Measurements from ENCODE around the gene SHC1.

SHC1 gene

GRCh38 chr1:154956544-154956941 is 14.0 kb downstream of the SHC1 start:
- no peak for DNase-seq

DNA sequence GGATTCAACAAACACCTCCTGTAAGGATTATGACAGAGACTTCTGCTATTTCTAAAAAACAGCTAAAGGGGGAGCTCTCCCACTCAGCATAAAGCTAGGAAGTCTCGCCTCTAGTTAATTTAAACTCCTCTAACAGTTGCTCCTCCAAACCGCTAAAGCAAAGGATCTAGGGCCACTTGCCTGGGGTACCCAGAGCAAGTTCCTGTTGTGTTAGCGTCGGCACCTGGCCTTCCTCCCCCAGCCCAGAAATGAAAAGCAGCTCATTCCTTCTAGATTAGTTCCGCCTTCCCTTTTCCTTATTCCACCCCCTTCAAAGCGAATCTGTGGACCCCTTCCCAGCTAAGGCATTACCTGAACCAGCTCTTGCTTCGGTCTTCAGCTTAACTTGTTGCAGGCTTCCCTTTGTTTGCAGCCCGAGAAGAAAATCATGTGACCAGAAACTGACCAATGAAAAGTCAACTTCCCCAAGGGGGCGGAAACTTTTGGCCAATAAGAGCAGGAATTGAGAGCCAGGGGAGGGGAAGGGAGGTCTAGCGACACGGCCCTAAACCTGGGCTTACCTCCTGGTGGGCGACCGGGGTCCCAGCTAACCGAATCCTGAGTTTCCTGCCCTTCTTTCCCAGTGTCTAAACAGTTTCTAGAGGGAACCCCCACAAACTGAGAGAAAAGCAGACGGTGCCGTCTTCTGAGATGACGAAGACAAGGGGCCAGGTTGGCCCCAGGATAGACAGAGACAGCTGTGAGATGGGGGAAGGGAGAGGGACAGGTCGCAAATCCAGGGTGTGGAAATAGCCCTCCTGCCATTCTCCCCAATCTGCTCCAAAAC is 14.6 kb downstream of the SHC1 start, which contains the start of gene PBXIP1:
Gene PBXIP1 (minus strand): TSS at position 382 of the 826 bp plus-strand sequence. CDS start 2,378 bp downstream, outside the sequence.
- DNase-seq: peak; percentile 99

- DNase-seq: peak; percentile 92
These were observed 15.4 kb downstream of the SHC1 start for GRCh38 chr1:154955039-154955717.

- no peak for DNase-seq
These were observed 16.0 kb downstream of the SHC1 start for GRCh38 chr1:154954541-154954940.

GRCh38 chr1:154953611-154954038 is 16.9 kb downstream of the SHC1 start:
- DNase-seq: no peak

GRCh38 chr1:154952664-154953063 is 17.9 kb downstream of the SHC1 start:
- DNase-seq: no peak

DNA sequence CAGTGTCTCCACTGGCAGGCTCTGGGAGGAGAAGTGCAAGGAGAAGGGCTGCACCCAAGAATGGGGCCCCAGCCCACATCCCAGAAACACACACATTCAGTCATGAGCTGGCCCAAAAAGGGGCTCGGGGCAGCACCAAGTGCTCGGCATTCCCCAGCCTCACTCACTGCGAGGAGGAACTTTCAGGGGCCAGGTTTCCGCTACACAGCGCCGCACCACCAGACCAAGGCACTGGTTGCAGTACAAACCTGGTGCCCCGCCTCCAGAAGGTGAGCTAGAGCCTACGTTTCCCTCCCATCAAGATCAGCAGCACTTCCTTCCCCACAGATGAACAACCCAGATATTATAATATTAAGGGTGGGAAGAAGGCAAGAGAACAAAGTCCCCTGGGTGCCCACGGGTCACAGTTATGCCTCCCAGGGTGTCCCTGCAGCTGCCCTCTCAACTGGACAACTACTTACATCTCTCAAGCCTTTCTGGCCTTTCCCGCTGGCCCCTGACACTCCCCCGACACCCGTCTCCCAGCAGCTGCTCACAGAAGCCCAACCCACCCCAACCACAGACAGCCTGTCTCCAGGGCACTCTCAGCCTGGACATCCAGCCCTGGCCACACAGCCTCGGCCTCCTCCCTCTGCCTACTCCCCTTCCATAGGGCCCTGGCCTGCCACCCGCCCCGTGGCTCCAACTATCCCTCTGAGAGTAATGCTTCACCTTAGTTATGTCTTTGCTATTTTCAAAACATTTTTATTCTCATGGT is 18.5 kb downstream of the SHC1 start:
- DNase-seq: no peak

GRCh38 chr1:154948079-154948478 is 22.5 kb downstream of the SHC1 start:
- DNase-seq: no peak

GRCh38 chr1:154945962-154946850 is 24.3 kb downstream of the SHC1 start:
- DNase-seq: no peak

- DNase-seq: no peak
These were observed 25.2 kb downstream of the SHC1 start for GRCh38 chr1:154945160-154945961.

DNA sequence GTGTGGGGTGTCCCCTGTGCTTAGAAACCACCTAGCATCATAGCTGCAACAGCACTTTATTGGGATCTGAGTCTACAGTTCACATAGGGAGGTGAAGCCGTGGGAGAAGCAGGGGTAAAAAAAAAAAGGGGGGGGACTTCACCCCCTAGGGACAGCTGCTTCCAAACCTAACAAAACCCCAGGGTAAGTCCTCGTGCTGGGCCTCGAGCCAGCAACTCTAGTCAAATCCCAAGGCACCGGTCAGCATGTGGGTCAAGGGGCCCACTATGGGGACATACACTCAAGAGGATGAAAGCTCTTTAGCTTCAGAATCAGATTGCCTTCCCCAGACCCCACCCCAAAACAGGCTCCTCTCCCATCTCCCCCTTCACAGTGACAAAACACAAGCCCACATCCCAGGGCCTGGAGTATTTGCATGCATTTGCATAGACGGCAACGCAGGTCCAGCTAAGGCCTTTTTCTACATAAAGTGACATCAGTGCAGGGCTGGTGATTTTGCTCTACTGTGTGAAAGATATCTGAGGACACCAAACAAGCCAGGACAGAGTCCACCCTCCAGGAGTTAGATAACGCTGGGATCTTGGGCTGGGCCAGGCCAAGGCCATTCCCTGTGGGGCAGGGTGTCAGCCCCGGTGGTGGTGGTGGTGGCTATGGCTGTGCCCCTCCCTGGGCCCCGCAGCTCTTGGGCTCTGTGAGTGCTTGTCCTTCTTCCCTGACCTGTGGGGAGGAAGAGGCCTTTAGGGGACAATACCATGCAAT is 26.0 kb downstream of the SHC1 start:
- DNase-seq: no peak

- DNase-seq: peak; percentile 79
These were observed 26.7 kb downstream of the SHC1 start for GRCh38 chr1:154943649-154944400.

DNA sequence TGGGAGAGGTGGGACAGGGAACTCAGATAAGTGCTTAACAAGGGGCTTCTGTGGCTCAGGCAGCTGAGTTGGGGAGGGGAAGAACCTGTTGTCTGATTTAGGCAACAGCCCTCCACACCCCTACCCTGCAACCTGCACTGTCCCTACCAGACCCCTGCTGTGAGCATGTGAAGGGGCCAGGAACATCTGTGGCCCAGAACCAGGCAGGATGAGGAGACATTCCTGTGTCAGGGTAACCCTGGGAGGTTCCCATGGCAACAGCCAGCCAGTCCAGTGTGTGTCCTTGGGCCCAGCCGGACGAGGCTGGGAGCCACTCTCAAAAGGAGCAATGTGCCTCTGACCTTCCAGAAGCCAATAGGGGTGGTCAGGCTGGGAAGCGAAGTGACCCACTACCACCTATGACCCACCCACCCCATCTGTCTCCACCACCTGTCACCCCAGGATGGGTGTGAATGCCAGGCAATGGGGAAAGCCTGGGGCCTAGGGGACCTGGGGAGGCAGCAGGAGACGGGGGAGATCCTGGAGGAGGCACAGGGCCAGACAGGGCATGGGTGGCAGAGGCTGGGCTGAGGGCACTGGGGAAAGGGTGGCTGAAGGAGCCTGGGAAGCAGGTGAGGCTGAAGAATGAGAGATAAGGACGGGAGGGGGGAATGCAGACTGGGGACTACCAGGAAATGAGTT is 29.1 kb downstream of the SHC1 start:
- peak; percentile 70 for DNase-seq

GRCh38 chr1:154940651-154941194 is 29.8 kb downstream of the SHC1 start:
- no peak for DNase-seq

DNA sequence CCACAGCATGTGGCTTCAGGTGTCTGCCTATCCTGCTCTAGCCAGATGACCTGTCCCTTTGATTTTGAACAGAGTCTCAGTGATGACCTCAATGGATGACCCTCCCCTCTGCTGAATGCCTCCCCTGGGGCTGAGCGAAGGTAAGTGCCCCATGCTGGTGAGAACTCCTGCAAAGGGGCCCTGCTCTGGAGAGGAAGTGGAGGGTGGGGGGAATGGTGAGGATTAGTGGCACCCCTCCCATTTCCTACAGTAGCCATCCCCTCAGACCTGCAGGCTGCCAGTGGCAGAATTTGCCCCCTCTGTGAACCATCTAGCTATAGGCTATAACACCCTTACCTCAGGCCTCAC is 30.4 kb downstream of the SHC1 start:
- DNase-seq: no peak

DNA sequence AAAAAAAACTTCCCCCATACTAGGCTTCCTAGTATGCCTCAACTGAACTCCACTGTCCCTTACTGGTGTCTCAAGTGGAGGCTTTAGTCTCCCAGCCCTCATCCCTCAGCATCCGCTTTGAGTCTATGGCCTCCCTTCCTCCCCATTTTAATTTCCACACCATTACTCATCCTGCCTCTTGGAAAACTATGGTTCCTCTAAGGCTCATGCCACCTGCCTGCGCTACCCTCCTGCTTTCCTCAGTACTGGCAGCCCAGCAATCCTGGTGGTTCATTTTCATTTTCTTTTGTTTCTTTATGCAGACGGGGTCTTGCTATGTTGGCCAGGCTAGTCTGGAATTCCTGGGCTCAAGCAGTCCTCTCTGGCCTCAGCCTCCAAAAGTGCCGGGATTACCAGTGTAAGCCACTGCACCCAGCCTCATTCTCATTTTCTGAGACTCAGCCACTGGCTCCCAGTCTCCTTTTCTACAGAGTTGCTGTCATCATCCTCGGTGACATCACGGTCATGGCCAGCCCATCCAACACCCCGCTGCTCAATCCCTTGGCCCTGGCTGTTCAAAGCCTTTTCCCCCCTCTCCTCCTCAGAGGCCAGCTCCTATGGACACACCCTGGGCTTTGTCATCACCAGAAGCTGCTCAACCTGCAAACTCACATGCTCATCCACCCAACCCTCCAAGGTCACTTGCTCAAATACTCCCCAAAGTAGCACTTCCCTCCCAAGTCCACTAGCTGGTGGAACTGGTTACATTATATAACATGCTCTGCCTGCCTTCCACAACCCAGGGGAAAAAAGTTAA is 31.7 kb downstream of the SHC1 start:
- DNase-seq: no peak

GRCh38 chr1:154937988-154938386 is 32.6 kb downstream of the SHC1 start:
- no peak for DNase-seq
